Spleen (tissue), 11 donors: ENCODE data around the gene CCDC88C. TPM values are rescaled to one million over a fixed set of nuclear protein-coding genes. Genes with fewer than 3 reads are reported as not detected.

Experiments used
- DNase-seq: peaks from one replicate; pipeline ENCODE4 v3.0.0-alpha.2; 2020
- H3K27ac ChIP-seq, 8 donors: fragments of 200-600 bp; sonication (generic) in 7 of 8; 1 replicate in 4 of 8; 2 replicates in 4 of 8; pipeline versions ENCODE4 v1.5.0 to v1.8.0; 2016 to 2021; ENCODE audit warnings: inconsistent platforms in 4 of 8, mild to moderate bottlenecking in 4 of 8, moderate library complexity in 1 of 8
- H3K27me3 ChIP-seq, 7 donors: fragments of 200-600 bp; sonication (generic) in 6 of 7; replicated peaks in 1 of 7; 1 replicate in 4 of 7; 2 replicates in 3 of 7; pipeline versions ENCODE4 v1.5.0 to v1.8.0; 2016 to 2021; ENCODE audit warnings: inconsistent platforms in 3 of 7, mild to moderate bottlenecking in 1 of 7
- H3K36me3 ChIP-seq, 6 donors: fragments of 200-600 bp; sonication (generic) in 5 of 6; 1 replicate in 4 of 6; 2 replicates in 2 of 6; pipeline versions ENCODE4 v1.5.0 to v1.8.0; 2016 to 2021; ENCODE audit warnings: inconsistent platforms in 2 of 6
- H3K4me1 ChIP-seq, 6 donors: fragments of 200-600 bp; sonication (generic) in 5 of 6; 1 replicate in 3 of 6; 2 replicates in 3 of 6; pipeline versions ENCODE4 v1.5.0 to v1.8.0; 2016 to 2021; ENCODE audit warnings: inconsistent platforms in 3 of 6
- H3K4me3 ChIP-seq, 8 donors: fragments of 200-600 bp; sonication (generic) in 7 of 8; 1 replicate in 4 of 8; 2 replicates in 4 of 8; pipeline versions ENCODE4 v1.5.0 to v1.8.0; 2016 to 2021; ENCODE audit warnings: inconsistent platforms in 4 of 8, mild to moderate bottlenecking in 4 of 8, moderate library complexity in 2 of 8
- H3K9me3 ChIP-seq, 8 donors: fragments of 200-600 bp; sonication (generic) in 7 of 8; 1 replicate in 4 of 8; 2 replicates in 4 of 8; pipeline versions ENCODE4 v1.5.0 to v1.8.0; 2016 to 2021; ENCODE audit warnings: inconsistent platforms in 4 of 8
- POLR2A ChIP-seq, 3 donors: fragments of 450-650 bp; IDR thresholded peaks; one replicate each; pipeline ENCODE4 v1.5.1; 2017; ENCODE audit warnings: antibody characterized with exemption in 3 of 3, mild to moderate bottlenecking in 1 of 3
- POLR2AphosphoS5 ChIP-seq, 3 donors: sonication (generic); formaldehyde crosslinking; IDR thresholded peaks; one replicate each; pipeline ENCODE4 v1.5.1; 2017; ENCODE audit warnings: antibody characterized with exemption in 3 of 3
- WGBS, 5 donors: extraction: QIAGEN DNeasy Blood & Tissue Kit in 3 of 5; methylation state at CpG; one replicate each; pipeline versions ENCODE4 v1.1.5 to v1.1.7; 2013 to 2018; 5-methylcytosine and 5-hydroxymethylcytosine counted together
- intact Hi-C: fragments of 100-400 bp; cut with DNase I; formaldehyde crosslinking; loops from one replicate; pipeline ENCODE4 v1.15.0; 2023; ENCODE audit warnings: low total_unique reads
- polyA plus RNA-seq, 3 donors: library from polyadenylated mRNA; stranded (reverse); fragments of 200-250 nt; gene quantifications; one replicate each; pipeline ENCODE4 v1.2.1, GENCODE V29; 2013
- total RNA-seq, 7 donors: library from RNA; depleted of rRNA in 3 of 7; stranded (reverse); fragments of >200 nt in 3 of 7; fragmentation: NEBNext Ultra II Directional in 4 of 7; extraction: Animal tissue kit (Norgen Biotek cat#: 25700) in 4 of 7; gene quantifications; one replicate each; pipeline versions ENCODE4 v1.1.0 to v1.2.1, GENCODE V29; 2016 to 2021
- TF ChIP-seq, protein P1 (sequence below), 11 experiments: fragments of 200-600 bp in 7 of 11; fragments of 450-650 bp in 4 of 11; sonication (generic) in 4 of 11; IDR thresholded peaks in 8 of 11; conservative IDR thresholded peaks in 3 of 11; 1 replicate in 7 of 11; 2 replicates in 4 of 11; pipeline versions ENCODE4 v1.4.0 to v1.8.0; 2016 to 2021; ENCODE audit warnings: antibody characterized with exemption in 11 of 11, inconsistent platforms in 4 of 11, mild to moderate bottlenecking in 1 of 11
- donor health status: healthy with polysubstance abuse.
- donor health status: DM: no; HTN: no; CAD: no; lungs with moderate emphysema.
- donor health status: DM: no; HTN: no; CAD: no.
- donor health status: Bipolar disorder and iron deficiency.
- donor health status: healthy.
- donor health status: DM: no; HTN: no; CAD: no.
- donor health status: DM: yes; HTN: yes; CAD: no.

CCDC88C gene
- total and polyA plus RNA-seq, 10 donors = 23.2 to 136 (median 101) TPM

DNA sequence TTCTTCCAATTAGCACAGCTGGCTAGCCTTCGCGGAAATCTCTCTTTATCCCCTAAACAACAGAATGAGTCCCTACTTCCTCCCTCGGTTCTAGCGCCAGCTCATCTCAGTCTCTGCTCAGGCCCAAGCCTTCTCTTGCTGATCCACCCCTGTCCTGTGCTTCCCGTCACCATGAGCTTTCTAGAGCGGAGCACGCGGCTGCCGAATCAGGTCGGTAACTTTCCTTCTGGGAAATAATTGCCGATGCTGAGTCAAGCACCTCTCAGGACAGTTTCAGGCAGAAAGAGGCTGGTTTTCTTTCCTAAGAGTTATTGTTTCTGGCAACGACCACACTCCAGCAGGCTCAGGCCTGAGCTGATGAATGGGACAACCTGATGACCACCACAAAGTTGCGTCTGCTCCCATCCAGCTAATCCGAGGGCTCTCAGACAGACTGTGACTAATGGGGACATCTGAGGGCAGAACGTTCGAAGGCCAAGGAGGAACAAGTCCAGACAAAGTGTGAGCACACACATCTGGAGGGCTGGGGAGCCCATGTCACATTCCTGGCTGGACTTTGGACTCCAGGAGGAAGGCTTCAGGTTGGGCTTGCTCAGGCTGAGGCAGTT is 159.5 kb downstream of the CCDC88C start:
- TF ChIP-seq POLR2AphosphoS5 (IDR thresholded peaks at IDR 0.05) (peak in 1 of 3 donors; percentile 12), POLR2A (IDR thresholded peaks at IDR 0.05) (no peak)
- 64 to 74% (median 66%) methylated on average over 14 to 16 of the region's 16 CpGs for WGBS, 5 donors
- intact Hi-C loops = no loop called here
- H3K27me3 ChIP-seq = peaks cover 0 to 9% (median 0%) of the 10 kb centered on the region in 7 donors
- H3K4me1 ChIP-seq = peaks cover 6 to 39% (median 22%) of the 10 kb centered on the region in 6 donors
- H3K27ac ChIP-seq = no peak overlapping the region
- H3K36me3 ChIP-seq = no peaks in the 10 kb centered on the region
- DNase-seq = no peak
- no peaks in the 10 kb centered on the region for H3K9me3 ChIP-seq
- no peak overlapping the region for H3K4me3 ChIP-seq

DNA sequence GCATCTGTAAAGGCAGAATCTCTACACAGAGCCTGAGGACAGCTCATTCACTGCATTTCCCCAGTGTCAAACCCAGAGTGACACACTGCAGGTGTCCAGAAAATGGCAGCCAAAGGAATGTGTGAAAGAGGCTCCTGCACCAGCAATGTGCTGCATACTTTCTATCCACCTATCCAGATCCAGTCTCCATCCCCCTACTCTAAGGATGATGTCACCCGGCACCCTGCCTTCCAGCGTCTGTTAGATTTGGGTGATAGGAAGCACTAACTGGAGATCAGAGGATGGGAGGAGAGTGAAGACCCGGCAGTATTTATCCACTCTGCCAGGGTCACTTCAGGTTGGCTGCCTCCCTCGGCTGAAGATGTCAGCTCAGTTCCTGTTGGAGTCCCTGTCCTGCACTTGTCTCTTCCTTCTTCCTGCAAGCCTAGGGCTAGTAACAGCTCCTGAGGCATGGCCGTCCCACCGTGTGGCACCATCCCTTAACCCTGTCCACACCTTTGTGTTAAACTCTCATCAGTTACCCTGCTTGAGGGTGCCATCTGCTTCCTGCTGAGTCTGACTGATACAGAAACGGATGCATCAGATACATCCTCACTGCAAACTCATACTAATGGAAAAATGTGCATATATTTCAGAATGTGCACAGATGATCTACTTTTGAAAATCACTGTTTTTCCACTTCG is 160.2 kb downstream of the CCDC88C start:
- H3K27me3 ChIP-seq = peaks cover 0 to 14% (median 0%) of the 10 kb centered on the region in 7 donors
- H3K27ac ChIP-seq = no peak overlapping the region
- no peaks in the 10 kb centered on the region for H3K36me3 ChIP-seq
- DNase-seq = no peak
- H3K4me3 ChIP-seq = no peak overlapping the region
- TF ChIP-seq, protein P1, sequence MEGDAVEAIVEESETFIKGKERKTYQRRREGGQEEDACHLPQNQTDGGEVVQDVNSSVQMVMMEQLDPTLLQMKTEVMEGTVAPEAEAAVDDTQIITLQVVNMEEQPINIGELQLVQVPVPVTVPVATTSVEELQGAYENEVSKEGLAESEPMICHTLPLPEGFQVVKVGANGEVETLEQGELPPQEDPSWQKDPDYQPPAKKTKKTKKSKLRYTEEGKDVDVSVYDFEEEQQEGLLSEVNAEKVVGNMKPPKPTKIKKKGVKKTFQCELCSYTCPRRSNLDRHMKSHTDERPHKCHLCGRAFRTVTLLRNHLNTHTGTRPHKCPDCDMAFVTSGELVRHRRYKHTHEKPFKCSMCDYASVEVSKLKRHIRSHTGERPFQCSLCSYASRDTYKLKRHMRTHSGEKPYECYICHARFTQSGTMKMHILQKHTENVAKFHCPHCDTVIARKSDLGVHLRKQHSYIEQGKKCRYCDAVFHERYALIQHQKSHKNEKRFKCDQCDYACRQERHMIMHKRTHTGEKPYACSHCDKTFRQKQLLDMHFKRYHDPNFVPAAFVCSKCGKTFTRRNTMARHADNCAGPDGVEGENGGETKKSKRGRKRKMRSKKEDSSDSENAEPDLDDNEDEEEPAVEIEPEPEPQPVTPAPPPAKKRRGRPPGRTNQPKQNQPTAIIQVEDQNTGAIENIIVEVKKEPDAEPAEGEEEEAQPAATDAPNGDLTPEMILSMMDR (IDR thresholded peaks at IDR 0.05 in 8 of 11, conservative IDR thresholded peaks at IDR 0.05 in 3 of 11) = no peak
- TF ChIP-seq POLR2AphosphoS5 (IDR thresholded peaks at IDR 0.05) (no peak), POLR2A (IDR thresholded peaks at IDR 0.05) (no peak)
- 35 to 41% (median 38%) methylated on average over 8 of the region's 8 CpGs for WGBS, 5 donors
- H3K9me3 ChIP-seq = no peaks in the 10 kb centered on the region
- intact Hi-C loops = no loop called here
- peaks cover 11 to 45% (median 28%) of the 10 kb centered on the region in 6 donors for H3K4me1 ChIP-seq

DNA sequence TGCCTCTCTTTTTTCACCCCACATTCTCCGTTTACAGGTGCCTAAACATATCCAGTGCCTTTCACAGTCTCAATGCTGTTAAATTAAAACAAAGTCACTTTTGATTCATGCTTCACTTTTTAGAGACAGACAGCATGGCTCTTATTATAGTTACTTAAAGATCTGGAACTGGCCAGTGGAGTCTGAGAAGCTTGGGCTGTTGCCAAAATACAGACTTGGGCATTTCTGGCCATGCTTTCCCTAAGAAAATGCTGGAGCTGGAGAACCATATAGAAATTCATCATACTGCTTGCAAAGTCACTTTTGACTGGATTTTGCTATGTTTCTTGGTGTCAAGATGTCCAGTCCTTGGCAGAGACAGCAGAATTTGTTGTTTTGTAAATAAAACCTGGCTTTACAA is 161.0 kb downstream of the CCDC88C start:
- WGBS, 5 donors = 83 to 93% (median 88%) methylated on average over 1 of the region's 1 CpG
- no peak for DNase-seq
- H3K4me3 ChIP-seq = no peak overlapping the region

DNA sequence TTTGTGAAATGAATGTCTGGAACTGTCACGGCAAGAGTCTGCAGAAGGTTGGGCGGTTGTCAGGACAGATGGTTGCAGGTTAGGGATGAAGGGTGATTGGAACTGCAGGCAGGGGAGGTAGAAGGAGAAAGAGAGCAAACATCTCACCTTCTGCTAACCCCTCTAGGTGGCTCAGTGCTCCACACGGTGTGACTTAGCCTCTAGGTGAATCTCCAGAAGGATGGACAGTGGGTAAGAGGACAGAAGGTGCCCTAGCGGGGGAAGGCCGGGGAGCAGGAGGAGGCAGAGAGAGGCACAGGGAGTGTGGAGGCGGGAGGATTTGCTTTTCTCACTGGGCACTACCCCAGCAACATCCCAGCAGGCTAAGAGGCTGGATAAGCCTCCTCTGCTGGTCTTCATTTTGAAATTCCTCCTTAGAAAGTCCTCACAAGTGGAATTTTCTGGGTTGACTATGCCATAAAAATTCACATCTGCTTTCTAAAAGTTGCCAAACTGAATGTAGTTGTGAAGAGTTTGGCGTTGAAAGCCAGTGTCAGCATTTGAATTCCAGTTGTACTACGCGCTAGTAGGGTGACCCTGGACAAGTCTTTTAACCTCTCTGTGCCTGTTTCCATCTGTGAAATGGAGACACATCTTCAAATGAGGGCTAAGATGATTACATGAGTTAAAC is 162.5 kb downstream of the CCDC88C start:
- Histone ChIP-seq H3K27ac (peak overlapping the region in 1 of 8 donors; percentile 87), H3K27me3 (peaks cover 0 to 14% (median 0%) of the 10 kb centered on the region in 7 donors), H3K4me1 (peaks cover 15 to 68% (median 46%) of the 10 kb centered on the region in 6 donors), H3K4me3 (no peak overlapping the region), H3K9me3 (no peaks in the 10 kb centered on the region), H3K36me3 (no peaks in the 10 kb centered on the region)
- TF ChIP-seq POLR2A (IDR thresholded peaks at IDR 0.05) (no peak), POLR2AphosphoS5 (IDR thresholded peaks at IDR 0.05) (no peak)
- TF ChIP-seq, protein P1 (IDR thresholded peaks at IDR 0.05 in 8 of 11, conservative IDR thresholded peaks at IDR 0.05 in 3 of 11) = no peak
- intact Hi-C loops = no loop called here
- WGBS, 5 donors = 80 to 83% (median 82%) methylated on average over 9 of the region's 9 CpGs
- no peak for DNase-seq

More for the DNA sequence above, 161.0 kb downstream of the CCDC88C start:
- intact Hi-C loops = no loop called here
- Histone ChIP-seq H3K27ac (no peak overlapping the region), H3K27me3 (peaks cover 0 to 14% (median 0%) of the 10 kb centered on the region in 7 donors), H3K4me1 (peaks cover 11 to 53% (median 33%) of the 10 kb centered on the region in 6 donors), H3K36me3 (no peaks in the 10 kb centered on the region), H3K9me3 (no peaks in the 10 kb centered on the region)
- no peak for TF ChIP-seq POLR2A (IDR thresholded peaks at IDR 0.05)
- TF ChIP-seq, protein P1 (IDR thresholded peaks at IDR 0.05 in 8 of 11, conservative IDR thresholded peaks at IDR 0.05 in 3 of 11) = no peak
- no peak for TF ChIP-seq POLR2AphosphoS5 (IDR thresholded peaks at IDR 0.05)
